GM12875 (cell line): ENCODE measurements around the gene SHISA3.
A peak's percentile ranks its signal among the peaks of the same experiment; 100 is the strongest.
"Not testable (repeated sequence)": the region's sequence is repeated elsewhere in the genome, so short reads cannot be mapped to it uniquely, and the experiment has no call there.

Source experiments
- H3K4me3 ChIP-seq: one replicate; pipeline ENCODE4 v1.5.1; 2011; ENCODE audit warnings: low read depth, low read length, control low read depth
- TF ChIP-seq, protein P1 (sequence below): IDR thresholded peaks from 2 replicates; pipeline ENCODE4 v1.5.1; 2011; ENCODE audit warnings: low read depth, mild to moderate bottlenecking, control low read depth, inconsistent platforms, low read length, moderate library complexity, borderline replicate concordance; ENCODE audit not compliant: insufficient read depth

The SHISA3 gene

DNA sequence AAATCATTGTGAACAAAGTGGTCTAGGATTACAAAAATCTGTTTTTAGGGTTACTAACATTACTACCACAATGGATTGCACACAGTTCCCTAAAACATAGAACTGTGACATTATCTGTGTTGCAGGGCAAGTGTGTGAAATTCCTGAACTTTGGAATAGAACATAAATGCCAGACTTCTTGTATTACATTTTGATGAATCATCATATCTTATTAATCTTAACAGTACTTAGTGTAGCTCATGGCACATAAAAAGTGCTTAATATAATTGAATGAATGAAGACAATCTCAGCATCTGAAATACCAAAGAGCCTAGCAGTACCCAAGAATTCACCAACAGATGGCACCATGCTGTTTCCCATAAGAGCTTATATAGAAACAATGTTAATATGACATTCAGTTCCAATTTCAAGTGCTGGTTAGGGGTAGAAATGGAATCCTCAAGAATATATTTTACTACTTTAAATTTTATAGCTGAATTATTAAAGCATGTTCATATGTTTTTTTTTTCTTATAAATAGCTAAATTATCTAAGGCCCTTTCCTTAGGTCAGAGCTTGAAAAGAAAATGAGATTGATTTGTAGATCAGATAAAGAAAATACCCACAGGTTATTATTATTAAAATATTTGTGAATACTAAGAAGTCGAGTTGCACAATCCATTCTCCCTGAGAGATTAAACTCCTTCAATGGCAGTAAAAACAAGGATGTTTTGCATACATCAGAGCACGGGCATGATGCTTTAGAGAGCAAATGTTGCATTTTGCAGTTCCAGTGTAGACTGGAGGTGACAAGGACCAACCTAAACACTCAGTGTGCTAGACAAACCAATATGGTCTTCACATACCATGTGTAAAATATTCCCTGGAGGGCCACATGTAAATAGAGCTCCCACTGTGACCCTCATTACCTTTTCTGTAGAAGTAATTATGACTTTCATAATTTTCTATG, 25.7 kb upstream of the SHISA3 start:
- TF ChIP-seq, protein P1, sequence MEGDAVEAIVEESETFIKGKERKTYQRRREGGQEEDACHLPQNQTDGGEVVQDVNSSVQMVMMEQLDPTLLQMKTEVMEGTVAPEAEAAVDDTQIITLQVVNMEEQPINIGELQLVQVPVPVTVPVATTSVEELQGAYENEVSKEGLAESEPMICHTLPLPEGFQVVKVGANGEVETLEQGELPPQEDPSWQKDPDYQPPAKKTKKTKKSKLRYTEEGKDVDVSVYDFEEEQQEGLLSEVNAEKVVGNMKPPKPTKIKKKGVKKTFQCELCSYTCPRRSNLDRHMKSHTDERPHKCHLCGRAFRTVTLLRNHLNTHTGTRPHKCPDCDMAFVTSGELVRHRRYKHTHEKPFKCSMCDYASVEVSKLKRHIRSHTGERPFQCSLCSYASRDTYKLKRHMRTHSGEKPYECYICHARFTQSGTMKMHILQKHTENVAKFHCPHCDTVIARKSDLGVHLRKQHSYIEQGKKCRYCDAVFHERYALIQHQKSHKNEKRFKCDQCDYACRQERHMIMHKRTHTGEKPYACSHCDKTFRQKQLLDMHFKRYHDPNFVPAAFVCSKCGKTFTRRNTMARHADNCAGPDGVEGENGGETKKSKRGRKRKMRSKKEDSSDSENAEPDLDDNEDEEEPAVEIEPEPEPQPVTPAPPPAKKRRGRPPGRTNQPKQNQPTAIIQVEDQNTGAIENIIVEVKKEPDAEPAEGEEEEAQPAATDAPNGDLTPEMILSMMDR: peak; percentile 47; the same call in 1 of the 2 replicates
- no peak overlapping the region for H3K4me3 ChIP-seq

GRCh38 chr4:42372303-42372702, 25.0 kb upstream of the SHISA3 start:
- not testable (repeated sequence) for H3K4me3 ChIP-seq

DNA sequence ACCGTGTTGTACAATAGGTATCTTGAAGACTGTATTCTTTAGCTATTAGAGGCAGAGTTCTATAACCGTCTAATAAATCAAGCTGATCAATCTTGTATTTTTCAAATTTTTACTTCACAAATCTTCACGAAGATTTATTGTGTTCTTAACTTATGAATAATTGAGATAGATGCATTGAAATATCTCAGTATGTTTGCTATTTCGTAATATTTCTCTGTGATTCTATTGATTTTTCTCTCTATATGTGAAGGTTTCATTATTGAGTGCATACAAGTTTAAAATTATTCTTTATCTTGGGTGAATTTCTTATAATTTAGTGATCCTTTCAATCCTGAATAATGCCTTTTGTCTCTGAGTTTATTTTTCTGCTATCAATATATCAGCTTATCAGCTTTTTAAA, 19.8 kb upstream of the SHISA3 start:
- no peak overlapping the region for H3K4me3 ChIP-seq
- TF ChIP-seq, protein P1: no peak

GRCh38 chr4:42381666-42382065, 15.6 kb upstream of the SHISA3 start:
- TF ChIP-seq, protein P1: no peak
- H3K4me3 ChIP-seq: no peak overlapping the region

DNA sequence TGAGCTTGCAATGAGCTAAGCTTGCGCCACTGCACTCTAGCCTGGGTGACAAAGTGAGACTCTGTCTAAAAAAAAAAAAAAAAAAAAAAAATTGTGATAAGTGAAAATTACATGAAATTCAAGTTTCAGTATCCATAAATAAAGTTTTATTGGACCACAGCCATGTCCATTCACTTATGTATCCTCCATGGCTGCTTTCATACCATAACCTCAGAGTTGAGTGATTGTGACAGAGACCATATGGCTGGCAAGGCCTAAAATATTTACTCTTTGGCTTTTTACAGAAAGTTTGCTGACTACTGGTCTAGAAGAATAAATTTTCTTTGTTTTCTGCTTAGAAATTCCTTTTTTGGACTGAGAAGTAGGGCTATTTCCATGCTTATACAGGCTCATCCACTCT, 11.8 kb upstream of the SHISA3 start:
- no peak overlapping the region for H3K4me3 ChIP-seq
- TF ChIP-seq, protein P1: no peak

DNA sequence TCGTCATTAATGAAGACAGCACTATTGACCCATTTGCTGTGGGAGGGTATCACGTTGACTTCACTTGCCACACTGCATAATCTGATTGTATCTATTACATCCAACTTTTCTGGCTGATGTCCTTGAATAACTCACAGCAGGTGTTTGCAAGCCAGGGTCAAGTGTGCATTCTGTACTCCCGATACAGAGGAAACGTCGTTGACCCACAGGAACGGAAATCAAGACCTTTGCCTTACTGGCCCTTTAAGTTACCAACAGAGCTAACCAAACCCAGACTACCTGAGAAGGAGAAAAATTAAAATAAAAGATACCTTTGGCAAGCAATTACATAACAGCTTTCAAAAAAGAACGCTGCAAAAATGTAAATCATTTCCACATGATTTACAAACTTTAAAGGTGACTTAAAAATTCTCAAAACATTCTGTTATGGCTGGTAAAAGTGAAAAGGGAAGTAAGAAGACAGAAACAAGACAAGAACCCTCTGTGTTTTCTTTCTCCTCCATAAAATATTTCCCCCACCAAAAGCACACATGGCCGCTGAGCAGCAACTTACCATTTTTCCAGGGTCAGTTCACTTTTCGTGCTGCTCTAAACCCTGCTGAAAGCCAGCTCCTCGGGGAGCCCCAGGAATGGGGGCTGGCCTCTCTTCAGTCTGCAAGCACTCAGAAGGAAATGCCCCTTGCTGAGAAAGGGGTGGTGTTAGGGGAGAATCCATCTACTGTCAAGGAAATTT, 6.5 kb upstream of the SHISA3 start:
- no peak overlapping the region for H3K4me3 ChIP-seq
- TF ChIP-seq, protein P1: no peak

GRCh38 chr4:42391355-42391664, 6.0 kb upstream of the SHISA3 start:
- H3K4me3 ChIP-seq: no peak overlapping the region
- TF ChIP-seq, protein P1: no peak
